ENCODE data around the gene SCNN1A.

SCNN1A gene

DNA sequence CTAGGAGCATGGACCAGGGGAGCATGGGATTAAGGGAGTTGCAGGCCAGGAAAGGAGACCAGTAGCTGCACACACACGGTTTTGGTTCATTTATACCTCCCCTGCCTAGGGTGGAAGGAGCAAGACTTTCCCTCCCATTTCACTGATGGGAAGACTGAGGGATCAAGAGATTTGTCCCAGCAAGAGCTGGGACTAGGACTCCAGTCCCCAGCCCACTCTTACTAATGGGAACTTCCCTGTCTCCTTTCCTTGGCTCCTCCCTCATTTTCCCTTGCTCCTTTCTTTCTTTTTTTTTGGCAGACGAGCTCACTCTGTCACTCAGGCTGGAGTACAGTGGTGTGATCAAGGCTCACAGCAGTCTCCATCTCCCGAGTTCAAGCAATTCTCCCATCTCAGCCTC is 13.0 kb downstream of the SCNN1A start:
- Histone ChIP-seq H3K4me1 (ENCODE audit: insufficient read depth, low read length, severe bottlenecking) (no peaks in the 10 kb centered on the region), H3K9ac (ENCODE audit: low read length) (no peak overlapping the region), H3K27ac (ENCODE audit: low read depth, low read length, poor library complexity, severe bottlenecking) (no peak overlapping the region), H3K79me2 (ENCODE audit: insufficient read depth, low read length) (no peaks in the 10 kb centered on the region), H4K20me1 (ENCODE audit: insufficient read depth, low read length) (no peaks in the 10 kb centered on the region), H3K9me2 (ENCODE audit: low read depth, low read length) (no peaks in the 10 kb centered on the region), H2AFZ (ENCODE audit: low read length) (no peak overlapping the region), H3K9me3 (ENCODE audit: low read length) (no peaks in the 10 kb centered on the region), H3K4me3 (ENCODE audit: low read depth, low read length, poor library complexity, severe bottlenecking) (no peak overlapping the region), H3K36me3 (ENCODE audit: insufficient read depth, low read length) (no peaks in the 10 kb centered on the region), H3K4me2 (ENCODE audit: low read length) (no peak overlapping the region), H3K27me3 (ENCODE audit: insufficient read depth, low read length) (no peaks in the 10 kb centered on the region; the same call in 1 of the 2 replicates), H3F3A (ENCODE audit: insufficient read depth, low read length) (no peaks in the 10 kb centered on the region)
- TF ChIP-seq, protein P1, sequence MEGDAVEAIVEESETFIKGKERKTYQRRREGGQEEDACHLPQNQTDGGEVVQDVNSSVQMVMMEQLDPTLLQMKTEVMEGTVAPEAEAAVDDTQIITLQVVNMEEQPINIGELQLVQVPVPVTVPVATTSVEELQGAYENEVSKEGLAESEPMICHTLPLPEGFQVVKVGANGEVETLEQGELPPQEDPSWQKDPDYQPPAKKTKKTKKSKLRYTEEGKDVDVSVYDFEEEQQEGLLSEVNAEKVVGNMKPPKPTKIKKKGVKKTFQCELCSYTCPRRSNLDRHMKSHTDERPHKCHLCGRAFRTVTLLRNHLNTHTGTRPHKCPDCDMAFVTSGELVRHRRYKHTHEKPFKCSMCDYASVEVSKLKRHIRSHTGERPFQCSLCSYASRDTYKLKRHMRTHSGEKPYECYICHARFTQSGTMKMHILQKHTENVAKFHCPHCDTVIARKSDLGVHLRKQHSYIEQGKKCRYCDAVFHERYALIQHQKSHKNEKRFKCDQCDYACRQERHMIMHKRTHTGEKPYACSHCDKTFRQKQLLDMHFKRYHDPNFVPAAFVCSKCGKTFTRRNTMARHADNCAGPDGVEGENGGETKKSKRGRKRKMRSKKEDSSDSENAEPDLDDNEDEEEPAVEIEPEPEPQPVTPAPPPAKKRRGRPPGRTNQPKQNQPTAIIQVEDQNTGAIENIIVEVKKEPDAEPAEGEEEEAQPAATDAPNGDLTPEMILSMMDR (IDR thresholded peaks at IDR 0.05; ENCODE audit: low read length): no peak
- no peak for TF ChIP-seq EZH2 (IDR thresholded peaks at IDR 0.05; ENCODE audit: borderline replicate concordance, low read length)

DNA sequence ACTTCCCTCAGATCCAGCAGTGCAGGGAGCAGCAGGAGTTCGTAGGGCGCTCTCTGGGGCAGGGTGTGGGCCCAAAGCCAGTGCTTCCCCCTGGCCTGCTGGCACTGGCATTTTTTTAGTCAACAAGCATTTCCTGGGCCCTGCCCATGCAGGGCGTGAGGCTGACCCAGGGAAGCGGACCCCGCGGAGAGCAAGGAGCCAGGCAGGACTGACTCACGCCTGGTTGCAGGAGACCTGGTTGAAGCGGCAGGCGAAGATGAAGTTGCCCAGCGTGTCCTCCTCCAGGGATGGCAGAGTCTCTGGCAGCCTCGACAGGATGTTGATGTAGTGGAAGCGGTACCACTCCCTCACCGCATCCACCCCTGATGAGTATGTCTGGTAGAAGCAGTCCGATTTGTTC is 13.5 kb downstream of the SCNN1A start:
- Histone ChIP-seq H3K36me3 (ENCODE audit: insufficient read depth, low read length) (no peaks in the 10 kb centered on the region), H3K9me2 (ENCODE audit: low read depth, low read length) (no peaks in the 10 kb centered on the region), H3K79me2 (ENCODE audit: insufficient read depth, low read length) (no peaks in the 10 kb centered on the region), H4K20me1 (ENCODE audit: insufficient read depth, low read length) (no peaks in the 10 kb centered on the region), H2AFZ (ENCODE audit: low read length) (no peak overlapping the region), H3K9me3 (ENCODE audit: low read length) (no peaks in the 10 kb centered on the region), H3K4me1 (ENCODE audit: insufficient read depth, low read length, severe bottlenecking) (no peaks in the 10 kb centered on the region), H3K4me3 (ENCODE audit: low read depth, low read length, poor library complexity, severe bottlenecking) (no peak overlapping the region), H3K4me2 (ENCODE audit: low read length) (no peak overlapping the region), H3K9ac (ENCODE audit: low read length) (no peak overlapping the region), H3F3A (ENCODE audit: insufficient read depth, low read length) (no peaks in the 10 kb centered on the region), H3K27ac (ENCODE audit: low read depth, low read length, poor library complexity, severe bottlenecking) (no peak overlapping the region), H3K27me3 (ENCODE audit: insufficient read depth, low read length) (no peaks in the 10 kb centered on the region; the same call in 1 of the 2 replicates)
- TF ChIP-seq, protein P1 (IDR thresholded peaks at IDR 0.05; ENCODE audit: low read length): no peak
- no peak for TF ChIP-seq EZH2 (IDR thresholded peaks at IDR 0.05; ENCODE audit: borderline replicate concordance, low read length)

DNA sequence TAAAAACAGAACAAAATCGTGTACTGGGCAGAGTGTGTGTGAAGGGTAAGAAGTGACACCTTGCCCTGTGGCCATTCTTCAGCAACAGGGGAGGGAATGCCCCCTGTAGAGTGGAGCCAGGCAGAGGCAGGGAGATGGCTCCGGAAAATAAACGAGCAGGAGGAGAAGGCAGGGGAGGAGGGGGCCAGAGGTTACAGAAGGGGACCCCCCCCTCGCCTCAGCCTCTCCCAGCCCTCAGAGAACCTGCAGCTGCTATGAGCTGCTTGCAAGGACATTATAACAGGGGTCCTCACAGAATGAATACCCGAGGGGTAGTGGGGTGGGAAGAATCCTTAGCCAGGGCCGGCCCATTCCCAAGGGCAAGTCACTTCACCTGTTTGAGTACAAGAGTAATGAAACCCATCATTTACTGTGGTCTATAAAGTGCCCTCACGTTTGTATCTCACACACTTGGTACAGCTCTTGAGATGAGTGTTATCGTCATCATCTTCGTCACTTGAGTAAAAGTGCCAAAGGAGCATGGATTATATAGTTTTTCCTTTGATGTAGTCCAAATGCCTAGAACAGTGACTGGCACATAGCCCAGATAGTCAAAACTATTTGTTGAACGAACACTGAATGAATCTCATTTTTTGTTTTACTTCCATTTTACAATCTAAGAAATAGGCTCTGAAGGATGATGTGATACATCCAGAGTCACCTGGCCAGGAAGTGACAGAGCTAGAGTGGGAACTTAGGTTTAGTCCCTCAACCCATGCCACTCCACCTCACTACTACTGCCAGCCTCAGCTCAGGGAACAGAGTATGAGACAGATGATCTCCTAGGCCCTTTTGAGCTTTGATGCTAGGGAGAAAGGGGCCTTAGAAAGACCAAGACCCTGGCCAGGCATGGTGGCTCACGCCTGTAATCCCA is 14.5 kb downstream of the SCNN1A start:
- H3K9ac ChIP-seq (ENCODE audit: low read length): no peak overlapping the region
- no peaks in the 10 kb centered on the region for H3F3A ChIP-seq (ENCODE audit: insufficient read depth, low read length)
- no peaks in the 10 kb centered on the region for H4K20me1 ChIP-seq (ENCODE audit: insufficient read depth, low read length)
- no peaks in the 10 kb centered on the region for H3K79me2 ChIP-seq (ENCODE audit: insufficient read depth, low read length)
- no peak overlapping the region for H3K4me2 ChIP-seq (ENCODE audit: low read length)
- H3K9me3 ChIP-seq (ENCODE audit: low read length): no peaks in the 10 kb centered on the region
- H3K4me1 ChIP-seq (ENCODE audit: insufficient read depth, low read length, severe bottlenecking): no peaks in the 10 kb centered on the region
- TF ChIP-seq EZH2 (IDR thresholded peaks at IDR 0.05; ENCODE audit: borderline replicate concordance, low read length): no peak
- TF ChIP-seq, protein P1 (IDR thresholded peaks at IDR 0.05; ENCODE audit: low read length): no peak
- H3K27ac ChIP-seq (ENCODE audit: low read depth, low read length, poor library complexity, severe bottlenecking): no peak overlapping the region
- H2AFZ ChIP-seq (ENCODE audit: low read length): no peak overlapping the region
- no peaks in the 10 kb centered on the region for H3K36me3 ChIP-seq (ENCODE audit: insufficient read depth, low read length)
- H3K9me2 ChIP-seq (ENCODE audit: low read depth, low read length): no peaks in the 10 kb centered on the region
- H3K27me3 ChIP-seq (ENCODE audit: insufficient read depth, low read length): no peaks in the 10 kb centered on the region; the same call in 1 of the 2 replicates
- H3K4me3 ChIP-seq (ENCODE audit: low read depth, low read length, poor library complexity, severe bottlenecking): no peak overlapping the region

All from OCI-LY1 (cell line).